WI38 (cell line): ENCODE results near the gene GFRA4.

Experiments used
- H3K4me3 ChIP-seq: 2 replicates; pipeline ENCODE4 v1.5.1; 2011; ENCODE audit warnings: low read depth, mild to moderate bottlenecking, control low read depth, low read length
- TF ChIP-seq, protein P1 (sequence below): IDR thresholded peaks from 2 replicates; pipeline ENCODE4 v1.5.1; 2012; ENCODE audit warnings: low read depth, mild to moderate bottlenecking, control low read depth, low read length

The GFRA4 gene

DNA sequence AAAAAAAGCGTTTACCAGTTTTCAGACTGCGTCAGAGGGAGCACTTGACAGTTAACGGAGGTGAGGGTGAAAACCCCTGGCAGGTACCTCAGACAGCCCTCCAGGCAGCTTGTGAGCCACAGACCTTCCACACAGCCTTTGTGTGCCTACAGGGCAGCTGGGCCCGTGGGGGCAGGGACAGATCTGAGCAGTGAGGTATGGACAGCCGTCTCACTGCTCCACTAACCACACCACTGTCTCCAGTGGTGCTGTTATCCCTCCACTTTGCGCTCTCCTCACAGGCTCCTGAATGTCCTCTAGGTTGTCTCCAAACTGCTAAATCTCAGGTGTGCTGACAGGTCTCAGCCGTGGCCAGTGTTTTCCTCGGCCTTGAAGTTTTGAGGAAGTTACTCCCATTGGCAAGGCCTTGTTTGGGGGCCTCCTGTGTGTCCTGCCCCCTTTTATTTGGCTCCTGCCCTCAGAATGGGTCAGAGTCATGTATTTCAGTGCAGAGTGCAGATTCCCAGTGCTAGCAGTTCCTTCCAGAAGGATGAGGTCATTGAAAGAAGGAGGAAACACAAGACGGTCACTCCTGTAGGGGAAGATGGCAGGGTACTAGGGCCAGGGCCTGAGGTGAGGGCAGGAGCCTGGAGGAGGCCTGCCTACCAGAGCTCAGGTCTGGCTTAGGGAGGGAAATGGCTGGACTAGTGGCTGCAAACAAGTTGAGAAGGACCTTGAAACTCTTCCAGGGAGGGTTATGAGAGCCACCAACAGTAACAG lies 11.8 kb downstream of the GFRA4 start:
- TF ChIP-seq, protein P1, sequence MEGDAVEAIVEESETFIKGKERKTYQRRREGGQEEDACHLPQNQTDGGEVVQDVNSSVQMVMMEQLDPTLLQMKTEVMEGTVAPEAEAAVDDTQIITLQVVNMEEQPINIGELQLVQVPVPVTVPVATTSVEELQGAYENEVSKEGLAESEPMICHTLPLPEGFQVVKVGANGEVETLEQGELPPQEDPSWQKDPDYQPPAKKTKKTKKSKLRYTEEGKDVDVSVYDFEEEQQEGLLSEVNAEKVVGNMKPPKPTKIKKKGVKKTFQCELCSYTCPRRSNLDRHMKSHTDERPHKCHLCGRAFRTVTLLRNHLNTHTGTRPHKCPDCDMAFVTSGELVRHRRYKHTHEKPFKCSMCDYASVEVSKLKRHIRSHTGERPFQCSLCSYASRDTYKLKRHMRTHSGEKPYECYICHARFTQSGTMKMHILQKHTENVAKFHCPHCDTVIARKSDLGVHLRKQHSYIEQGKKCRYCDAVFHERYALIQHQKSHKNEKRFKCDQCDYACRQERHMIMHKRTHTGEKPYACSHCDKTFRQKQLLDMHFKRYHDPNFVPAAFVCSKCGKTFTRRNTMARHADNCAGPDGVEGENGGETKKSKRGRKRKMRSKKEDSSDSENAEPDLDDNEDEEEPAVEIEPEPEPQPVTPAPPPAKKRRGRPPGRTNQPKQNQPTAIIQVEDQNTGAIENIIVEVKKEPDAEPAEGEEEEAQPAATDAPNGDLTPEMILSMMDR: no peak
- H3K4me3 ChIP-seq: no peak overlapping the region

DNA sequence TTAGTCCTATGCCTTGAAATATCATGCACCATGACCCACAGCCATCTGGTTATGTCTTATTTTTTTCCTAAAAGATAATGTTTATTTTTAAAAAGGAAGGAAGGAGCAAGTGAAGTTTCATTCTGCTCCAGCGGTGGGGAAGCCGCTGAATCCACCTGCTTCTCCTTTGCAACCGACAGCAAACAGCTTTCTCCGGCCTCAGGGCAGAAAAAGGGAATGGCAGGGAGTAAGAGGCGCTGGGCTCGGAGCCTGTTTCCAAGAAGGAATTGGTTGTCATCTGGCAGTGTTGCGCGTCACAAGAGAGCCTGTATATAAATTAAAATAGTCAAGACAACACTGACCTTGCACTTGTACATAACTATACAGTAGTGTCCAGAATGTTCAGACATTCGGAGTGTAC lies 14.2 kb downstream of the GFRA4 start:
- TF ChIP-seq, protein P1: no peak

DNA sequence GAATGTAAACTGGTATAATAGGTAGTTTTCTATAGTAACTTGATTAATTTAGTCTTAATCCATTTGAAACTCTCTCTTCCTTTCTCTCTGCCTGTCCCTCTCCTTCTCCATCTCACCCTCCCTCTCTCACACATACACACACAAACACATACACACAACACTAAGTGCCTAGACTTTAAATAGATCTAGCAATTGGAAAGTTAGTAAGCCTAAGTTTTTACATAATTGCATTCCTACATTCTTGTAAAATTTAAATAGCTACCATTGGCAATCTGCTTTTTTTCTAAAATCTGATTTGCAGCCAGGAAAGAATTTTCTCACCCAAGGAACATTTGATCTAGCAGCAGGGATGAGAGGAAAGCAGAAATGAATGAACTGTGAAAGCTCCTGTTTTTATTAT lies 15.7 kb downstream of the GFRA4 start:
- TF ChIP-seq, protein P1: no peak
- no peak overlapping the region for H3K4me3 ChIP-seq

More for the DNA sequence above, 14.2 kb downstream of the GFRA4 start:
- no peak overlapping the region for H3K4me3 ChIP-seq

DNA sequence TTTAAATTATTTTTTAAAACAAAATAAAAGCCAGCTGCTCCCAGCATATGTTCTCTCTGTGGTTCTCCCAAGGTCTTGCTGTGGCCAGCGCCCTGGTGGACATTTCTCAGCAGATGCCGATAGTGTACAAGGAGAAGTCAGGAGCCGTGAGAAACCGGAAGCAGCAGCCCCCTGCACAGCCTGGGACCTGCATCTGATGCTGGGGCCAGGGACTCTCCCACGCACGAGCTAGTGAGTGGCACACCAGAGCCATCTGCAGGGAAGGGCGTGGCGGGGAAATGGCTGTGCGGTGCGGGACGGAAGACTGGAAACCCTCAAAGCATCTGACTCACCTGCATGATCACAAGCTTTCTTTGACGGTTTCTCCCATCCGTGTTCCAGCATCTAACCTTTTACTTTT lies 16.5 kb downstream of the GFRA4 start:
- TF ChIP-seq, protein P1: no peak
- no peak overlapping the region for H3K4me3 ChIP-seq

DNA sequence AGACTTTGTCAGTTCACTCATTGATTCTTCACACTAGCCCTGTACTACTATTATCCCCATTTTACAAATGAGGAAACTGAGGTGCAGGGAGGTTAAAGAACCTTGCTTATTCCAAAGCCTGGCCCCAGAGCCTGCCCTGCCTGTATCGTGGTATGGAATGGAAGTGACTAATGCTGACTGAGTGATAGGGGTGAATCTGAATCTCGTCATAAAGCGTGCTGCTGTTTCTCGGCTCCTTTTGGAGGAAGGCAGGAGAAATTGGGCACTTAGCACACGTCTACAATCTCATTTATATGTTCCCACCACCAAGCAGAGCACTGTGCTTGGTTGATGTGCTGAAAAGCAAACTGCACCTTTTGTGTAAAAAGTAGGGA lies 17.1 kb downstream of the GFRA4 start:
- TF ChIP-seq, protein P1: no peak
- no peak overlapping the region for H3K4me3 ChIP-seq

DNA sequence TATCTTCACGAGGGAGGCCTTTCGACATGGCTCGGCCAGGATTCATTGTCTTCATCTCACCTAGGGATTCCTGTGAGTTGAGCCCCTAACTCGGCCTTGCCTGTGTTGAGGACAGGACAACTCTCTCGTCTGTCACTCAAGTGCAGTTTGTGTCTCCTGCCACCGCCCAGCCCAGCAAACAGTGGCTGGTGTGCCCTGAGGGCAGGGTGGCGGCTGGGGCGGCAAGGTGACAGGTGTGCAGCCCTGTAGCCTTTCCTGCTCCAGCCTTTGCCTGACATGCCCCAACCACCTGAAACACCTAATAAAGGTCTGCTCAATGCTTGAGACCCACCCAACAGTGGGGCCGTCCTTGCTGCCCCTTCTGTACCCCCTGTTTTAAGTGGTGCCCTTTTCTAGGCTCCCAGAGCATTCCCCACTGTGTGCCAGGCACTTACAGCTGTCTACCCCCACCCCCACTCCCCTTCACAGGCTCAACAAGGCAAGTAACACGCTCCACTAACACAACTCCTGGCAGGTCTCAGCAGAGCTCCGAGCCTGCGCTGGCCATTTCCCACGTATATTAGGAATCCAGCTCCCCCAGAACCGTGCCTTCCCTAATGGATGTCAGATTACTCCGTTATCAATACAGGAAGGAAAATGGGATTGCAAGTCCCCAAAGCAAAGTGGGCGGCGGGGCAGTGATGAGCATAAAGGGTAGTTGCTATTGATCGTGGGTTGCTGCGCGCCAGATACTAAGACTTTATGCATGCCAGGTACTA lies 17.7 kb downstream of the GFRA4 start:
- TF ChIP-seq, protein P1: no peak
- H3K4me3 ChIP-seq: no peak overlapping the region

DNA sequence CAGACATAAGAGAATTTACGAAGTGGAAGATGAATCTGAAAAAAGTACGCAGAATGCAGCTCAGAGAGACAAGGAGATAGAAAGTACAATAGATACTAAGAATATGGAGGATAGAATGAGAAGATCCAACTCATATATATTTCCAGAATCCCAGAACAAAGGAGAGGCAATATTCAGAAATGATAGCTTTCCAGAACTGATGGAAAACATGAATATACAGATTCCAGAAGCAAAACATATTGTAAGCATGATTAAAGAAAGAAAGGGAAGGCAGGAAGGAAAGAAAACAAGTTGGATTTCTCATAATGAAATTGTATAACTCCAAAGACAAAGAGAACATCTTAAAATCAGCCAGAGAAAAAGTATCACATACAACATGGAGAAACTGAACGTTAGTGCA lies 22.9 kb downstream of the GFRA4 start:
- TF ChIP-seq, protein P1: no peak

More for the DNA sequence above, 22.9 kb downstream of the GFRA4 start:
- no peak overlapping the region for H3K4me3 ChIP-seq
